ENCODE results near the gene COPB2.

Gene COPB2

DNA sequence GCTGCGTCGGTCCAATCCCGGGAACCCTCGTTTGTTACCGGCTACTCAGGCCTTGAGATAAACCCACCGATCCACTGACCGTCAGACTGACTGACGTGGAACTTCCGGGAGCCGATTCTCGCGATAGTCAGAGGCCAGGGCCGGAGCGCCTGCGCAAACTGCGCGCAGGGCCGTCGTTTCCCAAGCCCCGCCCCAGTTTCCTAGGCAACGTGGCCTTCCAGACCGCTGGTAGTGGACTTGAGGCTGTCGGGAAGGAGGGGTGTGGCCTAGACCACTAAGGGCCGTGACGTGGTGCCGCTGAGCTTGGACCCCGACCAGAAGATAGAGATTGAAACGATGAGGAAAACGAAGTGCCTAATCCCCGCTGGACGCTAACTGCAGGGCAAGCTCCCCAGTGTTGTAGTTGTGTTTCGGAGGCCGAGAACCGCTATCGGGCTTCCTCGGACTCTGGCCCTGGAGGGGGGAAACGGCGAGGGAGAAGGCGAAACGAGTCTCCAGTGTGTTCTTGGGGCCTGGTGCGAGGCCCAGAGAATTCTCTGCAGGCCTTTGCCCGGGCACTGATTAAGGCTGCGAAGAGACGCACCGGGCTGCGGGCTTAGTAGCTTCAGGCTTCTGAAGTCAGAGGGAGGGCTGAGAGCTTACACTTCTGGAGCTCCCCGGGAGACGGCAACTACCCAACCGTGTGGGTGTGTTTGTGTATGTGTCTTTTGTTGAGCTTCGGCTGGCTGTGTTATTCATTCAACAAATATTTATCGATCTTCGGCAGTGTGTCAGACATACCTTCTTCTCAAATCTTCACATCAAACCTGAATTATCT lies at the start of gene COPB2:
Gene COPB2, minus strand, starts transcription at position 96 of the 817 bp plus-strand sequence. CDS start 97 bp downstream, outside the sequence.
- no peak for TF ChIP-seq JUND (IDR thresholded peaks at IDR 0.05; ENCODE audit: low read depth)
- peak; percentile 96 to 99 for DNase-seq (ENCODE audit: low read depth in 1 of 2, low spot score in 1 of 2)
- in situ Hi-C loops (cut with HindIII; ENCODE audit: low pct_unique_long_range_greater_than_20kb, low sequenced_read_pairs), result no loop called here

DNA sequence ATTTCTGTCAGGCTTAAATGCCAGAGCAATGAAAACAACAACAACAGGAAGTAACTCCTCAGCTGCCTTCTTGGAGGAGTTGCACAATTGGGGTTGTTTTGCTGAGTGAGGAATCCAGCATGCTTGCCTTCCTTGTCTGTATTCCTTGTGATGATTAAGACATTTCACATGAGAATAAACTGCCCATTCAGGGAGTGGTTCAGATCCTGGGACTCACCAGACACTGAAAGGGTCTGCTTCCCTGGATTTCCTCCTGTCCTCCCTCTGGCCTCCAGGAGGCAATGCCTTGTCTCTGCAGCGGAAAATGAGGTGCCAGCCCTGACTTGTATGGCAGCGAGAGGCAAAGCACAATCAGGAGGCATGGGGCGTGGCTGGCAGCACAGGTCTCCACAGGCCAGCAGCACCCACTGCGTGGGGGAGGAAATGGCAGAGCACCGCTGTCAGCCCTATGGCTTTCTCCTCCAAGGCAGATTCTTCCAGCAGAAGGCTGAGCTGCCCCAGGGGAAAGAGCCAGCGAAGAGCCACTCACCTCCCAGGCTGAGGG lies 45.4 kb upstream of the COPB2 start:
- no peak for TF ChIP-seq JUND (IDR thresholded peaks at IDR 0.05; ENCODE audit: low read depth)
- in situ Hi-C loops (cut with HindIII; ENCODE audit: low pct_unique_long_range_greater_than_20kb, low sequenced_read_pairs), result no loop called here
- DNase-seq (ENCODE audit: low read depth in 1 of 2, low spot score in 1 of 2), result no peak

- TF ChIP-seq JUND (IDR thresholded peaks at IDR 0.05; ENCODE audit: low read depth), result no peak
- DNase-seq (ENCODE audit: low read depth in 1 of 2, low spot score in 1 of 2), result no peak
- in situ Hi-C loops (cut with HindIII; ENCODE audit: low pct_unique_long_range_greater_than_20kb, low sequenced_read_pairs), result no loop called here
Observed at GRCh38 chr3:139434228-139434627, 44.8 kb upstream of the COPB2 start.

DNA sequence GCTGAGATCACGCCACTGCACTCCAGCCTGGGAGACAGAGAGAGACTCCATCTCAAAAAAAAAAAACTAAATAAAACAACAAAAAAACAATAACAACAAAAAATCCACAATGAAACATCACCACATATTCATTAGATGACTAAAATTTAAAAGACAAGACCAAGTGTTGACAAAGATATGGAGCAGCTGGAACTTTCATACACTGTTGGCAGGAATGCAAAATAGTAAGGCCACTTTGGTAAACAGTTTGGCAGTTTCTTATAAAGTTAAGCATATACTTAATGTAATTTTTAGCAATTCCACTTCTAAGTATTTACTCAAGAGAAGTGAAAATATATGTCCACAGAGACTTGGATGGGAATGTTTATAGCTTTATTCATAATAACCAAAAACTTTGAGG lies 43.6 kb upstream of the COPB2 start:
- in situ Hi-C loops (cut with HindIII; ENCODE audit: low pct_unique_long_range_greater_than_20kb, low sequenced_read_pairs), result no loop called here
- no peak for TF ChIP-seq JUND (IDR thresholded peaks at IDR 0.05; ENCODE audit: low read depth)
- DNase-seq (ENCODE audit: low read depth in 1 of 2, low spot score in 1 of 2), result no peak

DNA sequence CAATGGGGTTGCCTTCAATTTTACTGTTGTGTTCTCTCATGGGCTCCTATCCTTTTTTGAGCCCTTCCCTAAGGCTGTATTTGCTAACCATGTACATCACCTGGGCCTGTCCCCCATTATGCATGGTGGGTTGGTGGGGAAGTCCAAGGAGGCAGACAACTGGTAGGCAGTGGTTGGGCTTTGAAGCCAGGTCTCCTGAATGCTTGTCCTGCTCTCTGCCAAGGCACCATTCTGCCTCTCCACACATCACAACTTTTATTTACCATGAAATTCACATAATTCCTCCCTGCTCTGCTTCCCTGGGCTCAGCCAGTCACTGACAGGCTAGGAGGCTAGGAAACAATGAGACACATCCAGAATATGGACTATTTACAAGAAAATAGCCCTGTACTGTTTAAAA lies 41.0 kb upstream of the COPB2 start:
- in situ Hi-C loops (cut with HindIII; ENCODE audit: low pct_unique_long_range_greater_than_20kb, low sequenced_read_pairs), result no loop called here
- TF ChIP-seq JUND (IDR thresholded peaks at IDR 0.05; ENCODE audit: low read depth), result no peak
- DNase-seq (ENCODE audit: low read depth in 1 of 2, low spot score in 1 of 2), result no peak

GRCh38 chr3:139427283-139428060 lies 38.0 kb upstream of the COPB2 start:
- in situ Hi-C loops (cut with HindIII; ENCODE audit: low pct_unique_long_range_greater_than_20kb, low sequenced_read_pairs), result no loop called here
- DNase-seq (ENCODE audit: low read depth in 1 of 2, low spot score in 1 of 2), result peak; percentile 71 to 89
- TF ChIP-seq JUND (IDR thresholded peaks at IDR 0.05; ENCODE audit: low read depth), result no peak

DNA sequence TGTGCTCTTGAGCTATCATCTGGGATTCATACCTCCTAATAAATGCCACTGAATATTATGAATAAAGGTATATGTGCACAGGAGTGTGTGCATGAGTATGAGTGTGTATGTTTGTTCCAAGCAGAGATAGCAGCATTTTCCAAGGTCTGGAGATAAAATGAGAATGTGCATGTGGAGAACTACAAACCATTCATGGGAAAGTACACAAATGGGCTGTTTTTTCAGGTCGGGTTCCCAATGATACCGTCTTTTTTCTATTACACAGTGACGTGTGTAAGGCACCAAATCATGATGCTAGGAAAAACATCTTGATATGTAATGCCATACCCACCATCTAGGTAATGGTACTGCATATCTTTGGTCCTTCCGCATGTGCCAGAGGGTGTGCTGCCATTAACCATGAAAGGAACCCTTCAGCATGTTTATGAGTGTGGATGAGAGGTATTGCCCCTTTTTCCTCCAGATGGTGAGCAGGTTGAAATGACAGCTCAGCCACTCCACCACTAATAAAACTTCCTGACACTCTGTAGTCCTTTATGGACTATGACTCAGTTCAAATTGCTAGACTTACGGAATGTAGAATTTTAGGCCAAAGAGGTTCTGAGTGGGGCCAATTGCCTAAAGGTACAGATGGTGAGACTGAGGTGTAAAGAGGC lies 36.4 kb upstream of the COPB2 start:
- TF ChIP-seq JUND (IDR thresholded peaks at IDR 0.05; ENCODE audit: low read depth), result no peak
- in situ Hi-C loops (cut with HindIII; ENCODE audit: low pct_unique_long_range_greater_than_20kb, low sequenced_read_pairs), result no loop called here

GRCh38 chr3:139423232-139423631 lies 33.8 kb upstream of the COPB2 start:
- no peak for TF ChIP-seq JUND (IDR thresholded peaks at IDR 0.05; ENCODE audit: low read depth)
- DNase-seq (ENCODE audit: low read depth in 1 of 2, low spot score in 1 of 2), result no peak
- in situ Hi-C loops (cut with HindIII; ENCODE audit: low pct_unique_long_range_greater_than_20kb, low sequenced_read_pairs), result no loop called here

More for the DNA sequence above, 36.4 kb upstream of the COPB2 start:
- no peak for DNase-seq (ENCODE audit: low read depth in 1 of 2, low spot score in 1 of 2)

GRCh38 chr3:139421460-139421859 lies 32.0 kb upstream of the COPB2 start:
- DNase-seq (ENCODE audit: low read depth in 1 of 2, low spot score in 1 of 2), result no peak
- in situ Hi-C loops (cut with HindIII; ENCODE audit: low pct_unique_long_range_greater_than_20kb, low sequenced_read_pairs), result no loop called here
- no peak for TF ChIP-seq JUND (IDR thresholded peaks at IDR 0.05; ENCODE audit: low read depth)

DNA sequence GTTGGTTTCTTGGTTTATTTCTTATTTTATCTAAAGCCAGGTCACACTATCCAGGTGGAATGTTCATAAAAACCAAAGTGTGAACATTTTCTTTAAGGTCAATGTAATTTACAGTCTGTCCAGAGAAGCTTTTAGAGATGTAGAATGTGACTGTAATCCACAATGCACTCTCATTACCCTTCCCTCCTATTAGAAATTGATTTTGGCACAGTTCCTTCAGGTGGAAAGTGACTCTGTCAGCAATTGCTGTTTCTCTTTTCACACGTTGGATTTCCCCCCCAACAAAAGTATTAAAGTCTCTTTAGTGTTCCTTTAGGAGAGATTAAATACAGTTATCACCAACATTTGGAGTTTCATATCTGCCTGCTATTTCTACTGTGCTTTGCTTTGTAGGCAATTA lies 31.6 kb upstream of the COPB2 start:
- no peak for DNase-seq (ENCODE audit: low read depth in 1 of 2, low spot score in 1 of 2)
- in situ Hi-C loops (cut with HindIII; ENCODE audit: low pct_unique_long_range_greater_than_20kb, low sequenced_read_pairs), result no loop called here
- no peak for TF ChIP-seq JUND (IDR thresholded peaks at IDR 0.05; ENCODE audit: low read depth)

DNA sequence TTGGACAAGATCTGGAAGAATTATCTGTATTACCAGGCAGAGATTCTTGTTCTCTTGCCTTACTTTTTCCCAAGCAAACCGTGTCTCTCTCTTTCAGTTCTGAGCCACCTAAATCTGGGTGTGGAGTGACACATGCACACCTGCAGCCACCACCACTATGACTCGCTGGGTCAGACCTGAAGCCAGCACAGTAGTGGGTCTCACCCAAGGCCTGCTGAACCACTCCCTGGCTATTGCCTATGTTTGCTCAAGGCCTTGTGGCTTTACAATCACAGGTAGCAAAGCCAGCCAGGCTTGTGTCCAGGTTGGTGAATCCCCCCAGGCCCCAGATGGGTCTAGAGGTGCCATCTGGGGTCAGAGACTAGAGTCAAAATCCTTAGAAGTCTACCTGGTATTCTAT lies 28.7 kb upstream of the COPB2 start:
- TF ChIP-seq JUND (IDR thresholded peaks at IDR 0.05; ENCODE audit: low read depth), result no peak
- no peak for DNase-seq (ENCODE audit: low read depth in 1 of 2, low spot score in 1 of 2)
- in situ Hi-C loops (cut with HindIII; ENCODE audit: low pct_unique_long_range_greater_than_20kb, low sequenced_read_pairs), result no loop called here

- no peak for TF ChIP-seq JUND (IDR thresholded peaks at IDR 0.05; ENCODE audit: low read depth)
- DNase-seq (ENCODE audit: low read depth in 1 of 2, low spot score in 1 of 2), result no peak
- in situ Hi-C loops (cut with HindIII; ENCODE audit: low pct_unique_long_range_greater_than_20kb, low sequenced_read_pairs), result no loop called here
Observed at GRCh38 chr3:139416275-139416674, 26.8 kb upstream of the COPB2 start.

All from T47D (cell line).